Measurements from ENCODE around the gene GUCA2A. TPM values are rescaled to one million over a fixed set of nuclear protein-coding genes. Genes with fewer than 3 reads are reported as not detected.

Gene GUCA2A
- not detected for total RNA-seq (2021; ENCODE audit: unreplicated experiment)
- not detected for polyA plus RNA-seq (2012; ENCODE audit: insufficient read length)
- Bru-seq, nascent RNA: percentile 21 among the genes with signal in this experiment
- percentile 18 among the genes with signal in this experiment for BruChase-seq, experiment 1, labeled RNA remaining after a 2-hour chase
- BruChase-seq, experiment 2, labeled RNA remaining after a 6-hour chase: not detected
- long read RNA-seq: 0 reads

- DNase-seq (ENCODE audit: low read depth, low spot score) (no peak), ATAC-seq (no peak)
- no peaks in the 10 kb centered on the region for H3K4me1 ChIP-seq (ENCODE audit: control insufficient read depth, insufficient read depth, low read length)
- in situ Hi-C loops (cut with HindIII; ENCODE audit: low pct_unique_long_range_greater_than_20kb, low sequenced_read_pairs): no loop called here
- intact Hi-C loops (cut with micrococcal nuclease; ENCODE audit: unreplicated experiment): no loop called here
- no peak for TF ChIP-seq SIN3A (IDR thresholded peaks at IDR 0.05; ENCODE audit: borderline replicate concordance, insufficient read depth, low read depth, low read length)
- no peak for TF ChIP-seq TCF7L2 (IDR thresholded peaks at IDR 0.05; ENCODE audit: low read depth, low read length)
- no peaks in the 10 kb centered on the region for H3K27me3 ChIP-seq (ENCODE audit: control insufficient read depth, insufficient read depth, low read length)
- ChIA-PET POLR2A (no interaction called here), CTCF (interaction anchor here (0.6 kb wide), 1 partner anchor 8 kb away, joined by 3 read pairs; no protein-coding TSS in a partner anchor)
- H3K36me3 ChIP-seq (ENCODE audit: control insufficient read depth, insufficient read depth, low read length): no peaks in the 10 kb centered on the region
- no peak within 1 kb of the TSS for H3K27ac ChIP-seq (ENCODE audit: low read length)
- H3K4me3 ChIP-seq (ENCODE audit: low read depth in 2 of 2, low read length in 2 of 2): no peak within 1 kb of the TSS
- BruUV-seq (replicated peaks): no TSS peak
- H3K9me3 ChIP-seq (ENCODE audit: control insufficient read depth, insufficient read depth, low read depth, low read length): peaks cover 3% of the 10 kb centered on the region; the same call in 1 of the 2 replicates
These were observed at the start of gene GUCA2A for GRCh38 chr1:42164551-42165420. Gene GUCA2A, minus strand, starts transcription at chr1:42164745. Its CDS starts 33 bp downstream, at chr1:42164712.

- Histone ChIP-seq H3K27ac (ENCODE audit: low read length) (no peak overlapping the region), H3K36me3 (ENCODE audit: control insufficient read depth, insufficient read depth, low read length) (peaks cover 2% of the 10 kb centered on the region; the same call in 1 of the 2 replicates), H3K27me3 (ENCODE audit: control insufficient read depth, insufficient read depth, low read length) (no peaks in the 10 kb centered on the region), H3K9me3 (ENCODE audit: control insufficient read depth, insufficient read depth, low read depth, low read length) (peaks cover 3% of the 10 kb centered on the region; the same call in 1 of the 2 replicates), H3K4me1 (ENCODE audit: control insufficient read depth, insufficient read depth, low read length) (peaks cover 16% of the 10 kb centered on the region), H3K4me3 (ENCODE audit: low read depth in 2 of 2, low read length in 2 of 2) (no peak overlapping the region)
- in situ Hi-C loops (cut with HindIII; ENCODE audit: low pct_unique_long_range_greater_than_20kb, low sequenced_read_pairs) (no loop called here), intact Hi-C loops (cut with micrococcal nuclease; ENCODE audit: unreplicated experiment) (no loop called here)
- no peak for TF ChIP-seq POLR2AphosphoS5 (IDR thresholded peaks at IDR 0.05; ENCODE audit: low read depth, low read length)
- no peak for TF ChIP-seq REST (IDR thresholded peaks at IDR 0.05; ENCODE audit: insufficient read depth in 1 of 2, low read depth in 2 of 2, low read length in 1 of 2)
- no peak for TF ChIP-seq CTCF (IDR thresholded peaks at IDR 0.05)
- no peak for TF ChIP-seq TCF7L2 (IDR thresholded peaks at IDR 0.05; ENCODE audit: low read depth, low read length)
- TF ChIP-seq SIN3A (IDR thresholded peaks at IDR 0.05; ENCODE audit: borderline replicate concordance, insufficient read depth, low read depth, low read length): no peak
- ChIA-PET POLR2A (no interaction called here), CTCF (no interaction called here)
- no TSS peak for BruUV-seq (replicated peaks)
- DNase-seq (ENCODE audit: low read depth, low spot score): no peak
- no peak for ATAC-seq
These were observed 46.7 kb upstream of the GUCA2A start for GRCh38 chr1:42211224-42211623.

All from Panc1 (cell line).